CD4-positive, alpha-beta T cell treated with Interleukin-6 for 4 hours (primary cell): ENCODE data around the gene TXLNG.
A peak's percentile ranks its signal among the peaks of the same experiment; 100 is the strongest.

Experiments used
- DNase-seq: peaks from one replicate; pipeline ENCODE4 v3.0.0-alpha.2; 2020; ENCODE audit warnings: mixed read lengths

Gene TXLNG

GRCh38 chrX:16839219-16839851, 53.1 kb downstream of the TXLNG start:
- no peak for DNase-seq

GRCh38 chrX:16839852-16840460, 53.7 kb downstream of the TXLNG start:
- DNase-seq = no peak

- DNase-seq = no peak
Measured at GRCh38 chrX:16842684-16843083, 56.4 kb downstream of the TXLNG start.

GRCh38 chrX:16843208-16843909, 57.1 kb downstream of the TXLNG start:
- DNase-seq = no peak

GRCh38 chrX:16845686-16846085, 59.4 kb downstream of the TXLNG start:
- DNase-seq = no peak

GRCh38 chrX:16848541-16848940, 62.3 kb downstream of the TXLNG start:
- DNase-seq = no peak

GRCh38 chrX:16851421-16851820, 65.2 kb downstream of the TXLNG start:
- DNase-seq = no peak

- no peak for DNase-seq
Measured at GRCh38 chrX:16851827-16852226, 65.6 kb downstream of the TXLNG start.

GRCh38 chrX:16852617-16853179, 66.4 kb downstream of the TXLNG start:
- no peak for DNase-seq

- no peak for DNase-seq
Measured at GRCh38 chrX:16853537-16853936, 67.3 kb downstream of the TXLNG start.

GRCh38 chrX:16855363-16856075, 69.3 kb downstream of the TXLNG start:
- DNase-seq = no peak

- peak; percentile 11 for DNase-seq
Measured at GRCh38 chrX:16856076-16856404, 69.8 kb downstream of the TXLNG start.

- DNase-seq = no peak
Measured at GRCh38 chrX:16856744-16857143, 70.5 kb downstream of the TXLNG start.

- DNase-seq = no peak
Measured at GRCh38 chrX:16862829-16863228, 76.6 kb downstream of the TXLNG start.

GRCh38 chrX:16867947-16868346, 81.7 kb downstream of the TXLNG start:
- no peak for DNase-seq

GRCh38 chrX:16868920-16869319, 82.7 kb downstream of the TXLNG start:
- DNase-seq = no peak

GRCh38 chrX:16869393-16870094, 83.3 kb downstream of the TXLNG start:
- DNase-seq = peak; percentile 61

GRCh38 chrX:16870095-16870861, 84.0 kb downstream of the TXLNG start, which contains the start of gene RBBP7:
RBBP7 (minus strand) TSS chrX:16870362; CDS start chrX:16870053, 309 bp downstream.
- DNase-seq = peak; percentile 94

GRCh38 chrX:16870862-16871815, 84.9 kb downstream of the TXLNG start:
- peak; percentile 25 for DNase-seq

GRCh38 chrX:16873106-16873505, 86.8 kb downstream of the TXLNG start:
- no peak for DNase-seq
